Caco-2 (cell line): Measurements from ENCODE around the gene CASP3. TPM values are rescaled to one million over a fixed set of nuclear protein-coding genes. Genes with fewer than 3 reads are reported as not detected.
"Not testable (repeated sequence)": the region's sequence is repeated elsewhere in the genome, so short reads cannot be mapped to it uniquely, and the experiment has no call there.

Source experiments
- BruUV-seq: library from RNA; stranded (reverse); fragments of 400-500 nt; replicated peaks from 2 replicates; lab custom pipeline; 2021; lab: Mats Ljungman, UMichigan
- CTCF ChIA-PET: fragments of 300-600 bp; sonication (Branson Sonifier 250); formaldehyde crosslinking; loops from one replicate; lab custom pipeline; 2022; ENCODE audit warnings: antibody characterized with exemption; lab: Charles Lee
- POLR2A ChIA-PET: fragments of 300-600 bp; sonication (Branson Sonifier 250); formaldehyde crosslinking; loops from one replicate; lab custom pipeline; 2022; ENCODE audit warnings: antibody characterized with exemption; lab: Charles Lee
- DNase-seq, 2 experiments: peaks; one replicate each; pipeline versions ENCODE4 v3.0.0 to v3.0.0-alpha.2; 2020 to 2022
- H3K27me3 ChIP-seq: replicated peaks from 2 replicates; pipeline ENCODE4 v1.6.0; 2011; ENCODE audit warnings: low read length; ENCODE audit not compliant: control insufficient read depth, insufficient read depth
- H3K36me3 ChIP-seq: 2 replicates; pipeline ENCODE4 v1.5.1; 2011; ENCODE audit warnings: low read length; ENCODE audit not compliant: control insufficient read depth, insufficient read depth
- H3K4me1 ChIP-seq: fragments of 250-450 bp; sonication (Bioruptor Pico); 2 replicates; pipeline ENCODE4 v1.5.1; 2020; ENCODE audit warnings: mild to moderate bottlenecking
- H3K4me3 ChIP-seq: 2 replicates; pipeline ENCODE4 v1.5.1; 2011; ENCODE audit warnings: low read depth, mild to moderate bottlenecking, control low read depth, low read length
- H3K9me3 ChIP-seq: fragments of 250-450 bp; sonication (Bioruptor Pico); 2 replicates; pipeline ENCODE4 v1.5.1; 2020; ENCODE audit warnings: mild to moderate bottlenecking, moderate library complexity
- H3K27ac Mint-ChIP-seq: one replicate; pipeline ENCODE4 v1.8.0; 2022; ENCODE audit warnings: mixed read lengths; ENCODE audit not compliant: unreplicated experiment
- H3K27me3 Mint-ChIP-seq: one replicate; pipeline ENCODE4 v1.8.0; 2022; ENCODE audit warnings: mixed read lengths; ENCODE audit not compliant: insufficient read depth, unreplicated experiment
- H3K36me3 Mint-ChIP-seq: one replicate; pipeline ENCODE4 v1.8.0; 2022; ENCODE audit warnings: mild to moderate bottlenecking, mixed read lengths; ENCODE audit not compliant: insufficient read depth, unreplicated experiment
- H3K4me1 Mint-ChIP-seq: one replicate; pipeline ENCODE4 v1.8.0; 2022; ENCODE audit warnings: low read depth, mixed read lengths; ENCODE audit not compliant: unreplicated experiment
- H3K4me3 Mint-ChIP-seq: one replicate; pipeline ENCODE4 v1.8.0; 2022; ENCODE audit warnings: mild to moderate bottlenecking, moderate library complexity, mixed read lengths; ENCODE audit not compliant: unreplicated experiment
- H3K9me3 Mint-ChIP-seq: one replicate; pipeline ENCODE4 v1.8.0; 2022; ENCODE audit warnings: mixed read lengths; ENCODE audit not compliant: unreplicated experiment
- CTCF ChIP-seq, 2 experiments: fragments of 200-600 bp in 1 of 2; IDR thresholded peaks; 1 replicate in 1 of 2; 2 replicates in 1 of 2; pipeline versions ENCODE4 v1.5.1 to v1.8.0; 2011 to 2022; ENCODE audit warnings: antibody characterized with exemption in 1 of 2, control low read depth in 1 of 2, inconsistent platforms in 1 of 2, low read depth in 1 of 2, low read length in 1 of 2, mild to moderate bottlenecking in 1 of 2, moderate library complexity in 1 of 2; ENCODE audit not compliant: insufficient read depth in 1 of 2, severe bottlenecking in 1 of 2, unreplicated experiment in 1 of 2
- intact Hi-C: fragments of 100-400 bp; cut with micrococcal nuclease; formaldehyde crosslinking; loops from one replicate; pipeline ENCODE4 v1.10.0; 2022; ENCODE audit not compliant: unreplicated experiment
- total RNA-seq: library from RNA; stranded (reverse); gene quantifications from 2 replicates; pipeline ENCODE4 v1.2.3, GENCODE V29; 2022

Gene CASP3
- total RNA-seq, 1 experiment from 2014 or later: 34.5 TPM

DNA sequence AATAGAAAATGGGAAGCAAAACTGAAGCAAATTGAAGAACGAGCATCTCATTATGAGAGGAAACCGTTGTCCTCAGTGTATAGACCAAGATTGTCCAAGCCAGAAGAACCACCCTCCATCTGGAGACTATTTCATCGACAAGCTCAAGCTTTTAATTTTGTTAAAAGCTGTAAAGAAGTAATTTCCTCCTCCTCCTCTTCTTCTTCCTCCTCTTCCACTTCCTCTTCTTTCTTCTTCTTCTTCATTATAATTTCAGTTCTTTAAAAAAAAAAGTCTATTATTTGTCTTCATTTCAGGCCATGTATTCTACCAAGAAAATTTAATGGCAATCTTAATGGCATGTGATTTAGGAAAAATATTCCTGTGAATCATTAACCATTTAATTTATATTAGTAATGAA, 7.9 kb upstream of the CASP3 start:
- no peaks in the 10 kb centered on the region for H3K9me3 ChIP-seq
- intact Hi-C loops: no loop called here
- BruUV-seq: no TSS peak
- H3K4me3 ChIP-seq: no peak overlapping the region
- ChIA-PET POLR2A (no interaction called here), CTCF (no interaction called here)
- no peak overlapping the region for H3K4me3 Mint-ChIP-seq
- no peaks in the 10 kb centered on the region for H3K36me3 Mint-ChIP-seq
- no peaks in the 10 kb centered on the region for H3K9me3 Mint-ChIP-seq
- H3K4me1 Mint-ChIP-seq: peaks cover 7% of the 10 kb centered on the region
- H3K27me3 ChIP-seq: no peaks in the 10 kb centered on the region
- no peaks in the 10 kb centered on the region for H3K4me1 ChIP-seq
- no peaks in the 10 kb centered on the region for H3K36me3 ChIP-seq
- H3K27me3 Mint-ChIP-seq: no peaks in the 10 kb centered on the region
- no peak overlapping the region for H3K27ac Mint-ChIP-seq
- TF ChIP-seq CTCF (IDR thresholded peaks at IDR 0.05; ENCODE audit: insufficient read depth in 1 of 2, low read depth in 1 of 2, low read length in 1 of 2, severe bottlenecking in 1 of 2, unreplicated experiment in 1 of 2): no peak
- no peak for DNase-seq

- no peaks in the 10 kb centered on the region for H3K27me3 Mint-ChIP-seq
- no peak for DNase-seq
- POLR2A ChIA-PET: no interaction called here
- TF ChIP-seq CTCF (IDR thresholded peaks at IDR 0.05; ENCODE audit: insufficient read depth in 1 of 2, low read depth in 1 of 2, low read length in 1 of 2, severe bottlenecking in 1 of 2, unreplicated experiment in 1 of 2): no peak
- no peaks in the 10 kb centered on the region for H3K9me3 ChIP-seq
- H3K4me3 ChIP-seq: no peak overlapping the region
- H3K36me3 Mint-ChIP-seq: no peaks in the 10 kb centered on the region
- CTCF ChIA-PET: no interaction called here
- no peaks in the 10 kb centered on the region for H3K36me3 ChIP-seq
- H3K9me3 Mint-ChIP-seq: no peaks in the 10 kb centered on the region
- intact Hi-C loops: no loop called here
- H3K27ac Mint-ChIP-seq: no peak overlapping the region
- peaks cover 7% of the 10 kb centered on the region for H3K4me1 Mint-ChIP-seq
- no peaks in the 10 kb centered on the region for H3K4me1 ChIP-seq
- BruUV-seq: no TSS peak
- no peak overlapping the region for H3K4me3 Mint-ChIP-seq
- no peaks in the 10 kb centered on the region for H3K27me3 ChIP-seq
Measured at GRCh38 chr4:184655889-184656869, 6.9 kb upstream of the CASP3 start.

GRCh38 chr4:184653650-184654049, 4.4 kb upstream of the CASP3 start:
- Mint-ChIP-seq H3K4me1 (peaks cover 7% of the 10 kb centered on the region), H3K27ac (no peak overlapping the region), H3K27me3 (no peaks in the 10 kb centered on the region), H3K4me3 (no peak overlapping the region), H3K36me3 (peaks cover 9% of the 10 kb centered on the region), H3K9me3 (no peaks in the 10 kb centered on the region)
- no peak for TF ChIP-seq CTCF (IDR thresholded peaks at IDR 0.05; ENCODE audit: insufficient read depth in 1 of 2, low read depth in 1 of 2, low read length in 1 of 2, severe bottlenecking in 1 of 2, unreplicated experiment in 1 of 2)
- Histone ChIP-seq H3K9me3 (no peaks in the 10 kb centered on the region), H3K36me3 (no peaks in the 10 kb centered on the region), H3K4me1 (no peaks in the 10 kb centered on the region), H3K4me3 (no peak overlapping the region), H3K27me3 (no peaks in the 10 kb centered on the region)
- POLR2A ChIA-PET: no interaction called here
- BruUV-seq: no TSS peak
- intact Hi-C loops: no loop called here
- no peak for DNase-seq
- CTCF ChIA-PET: no interaction called here

GRCh38 chr4:184652681-184653080, 3.4 kb upstream of the CASP3 start:
- intact Hi-C loops, H3K36me3 ChIP-seq, H3K27me3 Mint-ChIP-seq, H3K27ac Mint-ChIP-seq, H3K27me3 ChIP-seq, POLR2A ChIA-PET, BruUV-seq, H3K9me3 ChIP-seq, CTCF ChIA-PET, H3K4me3 ChIP-seq, H3K36me3 Mint-ChIP-seq, H3K4me3 Mint-ChIP-seq, DNase-seq, H3K4me1 ChIP-seq, H3K9me3 Mint-ChIP-seq: not testable (repeated sequence)
- H3K4me1 Mint-ChIP-seq: peaks cover 11% of the 10 kb centered on the region
